Amygdala (tissue), 56 donors: Measurements from ENCODE around the gene DCAF12.
A peak's percentile ranks its signal among the peaks of the same experiment; 100 is the strongest.
"Not testable (repeated sequence)": the region's sequence is repeated elsewhere in the genome, so short reads cannot be mapped to it uniquely, and the experiment has no call there.

Source experiments
- DNase-seq, 56 donors: peaks; one replicate each; lab custom pipeline; 2025; lab: John Stamatoyannopoulos, UW

DCAF12 gene

GRCh38 chr9:34072868-34073590 is 53.5 kb downstream of the DCAF12 start:
- DNase-seq: no peak

DNA sequence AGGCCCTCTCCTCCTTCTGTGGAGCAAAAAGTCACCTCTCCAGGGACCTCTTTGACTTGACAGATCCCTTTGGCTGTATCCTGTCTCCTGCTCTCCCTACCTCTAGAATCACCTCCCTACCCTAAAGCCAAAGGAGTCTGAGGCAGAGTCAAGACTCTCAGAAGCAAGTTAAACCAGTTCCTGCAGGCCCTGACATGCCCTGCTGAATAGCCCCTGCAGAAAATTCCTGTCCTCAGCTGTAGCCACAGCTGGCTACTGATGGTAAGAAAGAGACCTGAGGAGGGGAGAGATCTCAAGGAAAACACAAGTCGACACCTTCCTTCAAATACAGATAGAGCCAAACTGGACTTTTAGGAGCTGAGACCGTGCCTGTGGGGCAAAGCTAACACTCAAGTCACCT is 54.1 kb downstream of the DCAF12 start:
- DNase-seq: no peak

DNA sequence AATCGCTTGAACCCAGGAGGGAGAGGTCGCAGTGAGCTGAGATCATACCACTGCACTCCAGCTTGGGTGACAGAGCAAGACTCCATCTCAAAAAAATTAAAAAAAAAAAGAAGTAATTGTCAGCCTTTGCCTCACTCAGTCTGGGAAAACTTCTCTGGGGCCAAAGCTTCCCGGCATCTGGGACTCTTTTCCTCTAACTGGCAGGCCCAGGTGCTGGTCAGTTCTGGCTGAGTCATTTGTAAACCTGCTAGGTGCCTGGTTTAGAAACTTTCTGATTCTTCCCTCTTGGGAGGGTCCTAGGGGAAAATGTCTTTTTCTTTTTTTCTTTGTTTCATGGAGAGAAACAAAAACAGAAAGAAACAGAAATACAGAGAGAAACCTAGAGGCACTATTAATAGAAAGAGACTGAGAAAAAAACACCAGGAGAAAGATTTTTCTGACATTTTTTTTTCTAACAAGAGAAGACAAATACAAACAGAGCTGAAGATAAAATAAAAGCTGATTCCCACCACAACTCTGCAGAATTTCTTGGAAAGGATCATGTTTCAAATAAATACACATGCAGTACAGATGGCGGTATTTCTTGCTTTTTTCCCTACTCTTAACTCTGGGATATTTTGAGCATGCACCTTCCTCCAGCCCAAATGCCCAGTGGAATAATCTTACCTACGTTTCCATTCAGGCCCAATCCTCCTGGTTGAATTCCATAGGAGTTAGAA is 55.7 kb downstream of the DCAF12 start:
- no peak for DNase-seq

DNA sequence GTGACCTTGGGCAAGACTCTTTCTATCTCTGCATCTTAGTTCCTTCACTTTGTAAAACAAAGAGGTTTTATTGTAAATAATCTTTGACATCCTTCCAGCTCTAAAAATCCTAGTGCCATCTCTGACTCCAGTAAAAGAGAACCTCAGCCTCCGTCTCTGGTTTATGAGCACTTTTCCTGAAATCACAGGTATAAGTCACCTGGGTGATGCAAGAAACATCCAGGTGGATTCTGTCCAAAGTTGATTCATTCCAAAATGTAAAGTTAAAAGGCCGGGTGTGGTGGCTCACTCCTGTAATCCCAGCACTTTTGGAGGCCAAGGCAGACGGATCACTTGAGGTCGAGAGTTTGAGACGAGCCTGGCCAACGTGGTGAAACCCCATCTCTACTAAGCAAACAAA is 56.7 kb downstream of the DCAF12 start:
- DNase-seq: no peak

DNA sequence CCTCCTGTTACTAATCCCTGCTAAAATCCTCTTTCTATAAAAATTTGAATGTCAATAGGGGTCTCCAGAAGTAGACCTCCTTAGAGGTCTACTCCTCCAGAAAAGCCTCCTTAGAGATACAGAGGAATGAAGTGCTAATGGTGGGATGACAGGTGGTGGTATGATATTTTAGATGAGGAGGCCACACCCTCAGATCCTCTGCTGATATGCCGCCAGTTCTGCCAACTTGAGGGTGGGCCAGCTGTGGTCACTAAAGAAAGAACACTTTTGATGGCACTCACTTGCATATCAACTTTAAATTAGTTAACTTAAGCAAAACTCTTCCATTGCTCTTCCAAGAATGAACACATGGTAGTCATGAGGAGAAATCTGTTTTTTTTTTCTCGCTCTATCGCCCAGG is 61.0 kb downstream of the DCAF12 start:
- no peak for DNase-seq

GRCh38 chr9:34059954-34060353 is 66.5 kb downstream of the DCAF12 start:
- DNase-seq: no peak

- DNase-seq: no peak
Observed at GRCh38 chr9:34059281-34059680, 67.2 kb downstream of the DCAF12 start.

GRCh38 chr9:34049630-34050384 is 76.7 kb downstream of the DCAF12 start:
- DNase-seq: peak in 4 of 56 donors; percentile 0 to 9 (median 4)

DNA sequence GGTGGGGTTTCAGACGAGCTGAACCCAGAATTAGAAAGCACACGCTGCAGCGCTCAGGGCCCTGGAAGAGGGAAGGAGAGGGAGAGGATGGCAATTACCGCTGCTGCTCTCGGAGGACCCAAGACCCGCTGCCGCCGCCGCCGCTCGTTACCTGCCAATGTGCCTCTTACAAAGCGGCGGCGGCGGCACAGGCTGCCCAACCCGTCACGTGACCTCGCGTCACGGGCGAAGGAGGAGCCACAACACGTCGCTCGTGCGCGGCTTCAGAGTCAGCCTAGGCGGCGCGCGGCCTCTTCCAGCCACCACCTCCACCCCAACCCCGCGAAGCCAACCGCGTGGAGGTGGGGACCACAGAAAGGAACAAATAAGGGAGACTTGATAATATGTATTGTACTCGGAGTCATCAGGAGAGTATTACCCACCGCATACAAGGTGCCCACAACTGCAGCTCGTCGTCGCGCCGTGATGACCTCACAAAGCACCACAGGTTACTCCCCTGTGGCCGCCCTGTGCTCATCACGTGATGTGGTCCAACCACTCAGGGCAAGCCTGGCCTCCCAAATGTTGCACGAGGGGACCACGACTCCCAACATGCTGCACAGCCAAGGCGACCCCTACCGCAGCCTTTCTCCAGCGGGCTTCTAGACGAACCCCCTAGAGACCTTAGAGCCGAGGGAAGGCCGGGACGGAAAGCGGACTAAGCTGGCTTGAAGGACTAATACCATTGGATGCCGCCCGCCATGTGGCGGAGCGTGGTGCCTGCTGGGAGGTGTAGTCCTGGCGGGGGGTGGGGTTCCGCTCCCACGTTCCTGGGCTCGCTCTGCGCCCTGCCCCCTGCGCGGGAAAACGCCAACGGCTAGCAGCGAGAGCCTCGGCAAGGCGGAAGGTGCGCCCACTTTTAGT is 77.5 kb downstream of the DCAF12 start, which contains the start of gene UBAP2:
UBAP2 (minus strand) TSS at position 161 of the 903 bp plus-strand sequence. CDS start 31,739 bp downstream, outside the sequence.
- peak; percentile 90 to 100 (median 98) for DNase-seq

DNA sequence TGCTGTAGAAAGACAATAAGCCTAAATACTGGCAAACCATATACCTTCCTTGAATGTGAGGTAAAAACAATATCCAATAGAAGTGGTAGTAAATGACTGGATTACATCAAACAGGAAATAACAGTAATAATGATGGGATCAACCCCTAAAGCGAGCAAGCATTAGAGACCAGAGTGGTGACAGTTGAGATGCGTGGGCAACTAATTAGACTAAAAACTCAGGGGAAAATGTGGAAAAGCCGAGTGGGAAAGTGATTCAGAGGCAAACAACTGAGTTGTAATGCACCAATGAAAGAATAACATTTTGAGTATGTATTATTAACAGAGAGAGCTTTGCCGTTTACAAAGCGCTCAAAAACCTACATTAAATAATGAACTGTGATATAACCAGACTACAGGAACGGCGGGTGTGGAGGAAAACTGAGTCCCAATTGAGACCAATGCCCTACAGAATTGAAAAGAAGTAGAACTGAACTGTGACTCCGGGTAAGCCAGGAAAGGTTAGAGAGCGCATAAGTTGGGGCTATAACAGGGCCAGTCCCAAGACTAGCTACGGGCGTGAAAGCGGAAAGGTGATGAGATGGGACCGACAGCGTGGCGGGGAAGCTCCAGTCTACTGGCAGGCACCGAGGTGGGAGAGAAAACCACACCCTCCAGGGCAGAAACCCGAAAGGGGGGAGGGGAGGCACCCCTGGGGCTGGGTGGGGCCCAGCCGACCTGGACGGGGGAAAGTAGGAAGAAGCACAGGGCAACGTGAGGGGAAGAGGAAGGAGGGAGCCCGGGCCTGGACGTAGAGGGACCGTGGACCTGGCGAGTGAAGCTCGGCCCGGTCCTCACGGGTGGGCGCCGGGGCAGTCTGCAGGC is 78.4 kb downstream of the DCAF12 start:
- peak in 19 of 56 donors; percentile 19 to 69 (median 42) for DNase-seq

GRCh38 chr9:34046784-34047379 is 79.6 kb downstream of the DCAF12 start:
- no peak for DNase-seq

DNA sequence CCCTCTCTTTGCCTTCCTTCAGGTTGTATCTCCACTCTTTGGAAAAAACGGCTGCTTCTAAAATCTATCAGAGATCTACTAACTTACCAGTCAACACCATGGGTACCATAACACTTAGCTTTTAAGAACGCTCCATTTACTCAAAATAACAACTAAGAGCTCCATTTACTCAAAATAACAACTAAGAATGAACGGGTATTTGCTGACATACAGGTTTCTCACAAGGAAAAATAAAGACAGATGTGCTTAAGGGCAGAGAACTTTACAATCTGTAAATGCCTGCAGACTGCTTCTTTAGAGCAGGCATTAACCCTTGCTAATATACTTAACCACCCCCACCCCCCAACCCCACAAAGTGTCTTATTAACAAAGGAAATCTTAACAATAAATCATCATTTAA is 80.6 kb downstream of the DCAF12 start:
- no peak for DNase-seq

- DNase-seq: not testable (repeated sequence)
Observed at GRCh38 chr9:34042074-34042473, 84.4 kb downstream of the DCAF12 start.

DNA sequence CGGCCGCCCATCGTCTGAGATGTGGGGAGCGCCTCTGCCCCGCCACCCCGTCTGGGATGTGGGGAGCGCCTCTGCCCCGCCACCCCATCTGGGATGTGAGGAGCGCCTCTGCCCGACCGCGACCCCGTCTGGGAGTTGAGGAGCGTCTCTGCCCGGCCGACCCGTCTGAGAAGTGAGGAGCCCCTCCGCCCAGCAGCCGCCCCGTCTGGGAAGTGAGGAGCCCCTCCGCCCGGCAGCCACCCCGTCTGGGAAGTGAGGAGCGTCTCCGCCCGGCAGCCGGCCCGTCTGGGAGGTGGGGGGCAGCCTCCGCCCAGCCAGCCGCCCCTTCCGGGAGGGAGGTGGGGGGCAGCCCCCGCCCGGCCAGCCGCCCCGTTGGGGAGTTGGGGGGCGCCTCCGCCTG is 87.6 kb downstream of the DCAF12 start:
- not testable (repeated sequence) for DNase-seq

- no peak for DNase-seq
Observed at GRCh38 chr9:34037626-34038025, 88.9 kb downstream of the DCAF12 start.

DNA sequence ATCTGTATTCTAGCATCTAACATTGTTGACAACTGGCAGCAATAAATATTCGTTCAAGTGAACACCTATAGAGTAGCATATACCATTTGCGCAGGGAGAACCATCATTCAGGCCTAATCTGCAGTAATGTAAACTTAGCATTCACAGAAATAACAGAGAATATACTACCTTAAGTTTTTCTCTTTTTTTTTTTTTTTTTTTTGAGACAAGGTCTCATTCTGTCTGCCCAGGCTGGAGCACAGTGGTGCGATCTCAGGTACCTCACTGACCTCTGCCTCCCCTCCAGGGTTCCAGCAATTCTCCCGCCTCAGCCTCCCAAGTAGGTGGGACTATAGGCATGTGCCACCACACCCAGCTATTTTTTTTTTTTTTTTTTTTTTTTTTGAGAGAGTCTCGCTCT is 89.9 kb downstream of the DCAF12 start:
- DNase-seq: no peak
